ENCODE data around the gene NUAK2.

DNA sequence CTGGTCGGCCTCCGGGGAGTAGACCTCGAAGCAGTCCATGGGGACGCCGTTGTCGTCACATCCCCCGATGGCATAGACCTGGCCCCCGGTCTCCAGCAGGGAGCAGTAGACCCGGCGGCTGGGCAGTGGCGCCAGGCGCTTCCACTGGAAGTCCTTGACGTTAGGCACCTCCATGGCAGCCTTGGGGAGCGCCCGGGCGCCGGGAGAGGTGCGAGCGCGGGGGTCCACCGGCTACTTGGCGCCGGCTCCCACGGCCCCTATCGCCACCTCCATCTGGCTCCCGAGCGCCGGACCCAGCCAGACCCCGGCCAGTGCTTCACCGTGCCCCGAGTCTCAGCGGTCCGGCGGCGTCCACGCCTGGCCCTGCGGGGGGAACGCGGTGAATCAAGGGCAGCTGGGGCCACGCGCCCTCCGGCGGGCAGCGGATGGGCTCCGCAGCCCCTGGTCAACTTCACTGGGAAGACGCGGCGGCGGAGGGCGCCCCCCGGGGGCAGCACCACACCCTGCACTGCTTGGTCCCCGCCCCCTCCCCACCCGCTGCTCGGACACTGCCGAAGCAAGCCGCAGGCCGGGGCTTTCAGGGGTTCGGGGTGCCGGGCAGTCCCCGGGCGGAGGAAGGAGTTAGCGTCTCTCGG, 22.0 kb upstream of the NUAK2 start:
- TF ChIP-seq CTCF (IDR thresholded peaks at IDR 0.05) (no peak), POLR2A (IDR thresholded peaks at IDR 0.05) (no peak)
